Loucy (cell line): ENCODE data around the gene AFF3.

Experiments used
- EZH2phosphoT487 ChIP-seq: fragments of 200-600 bp; IDR thresholded peaks from 2 replicates; pipeline ENCODE4 v1.6.1; 2018; ENCODE audit warnings: antibody characterized with exemption, mild to moderate bottlenecking, moderate library complexity, borderline replicate concordance
- TF ChIP-seq, protein P1 (sequence below): fragments of 200-600 bp; sonication (generic); conservative IDR thresholded peaks from 2 replicates; pipeline ENCODE4 v1.5.1; 2014; ENCODE audit warnings: mild to moderate bottlenecking, antibody characterized with exemption, low read length

DNA sequence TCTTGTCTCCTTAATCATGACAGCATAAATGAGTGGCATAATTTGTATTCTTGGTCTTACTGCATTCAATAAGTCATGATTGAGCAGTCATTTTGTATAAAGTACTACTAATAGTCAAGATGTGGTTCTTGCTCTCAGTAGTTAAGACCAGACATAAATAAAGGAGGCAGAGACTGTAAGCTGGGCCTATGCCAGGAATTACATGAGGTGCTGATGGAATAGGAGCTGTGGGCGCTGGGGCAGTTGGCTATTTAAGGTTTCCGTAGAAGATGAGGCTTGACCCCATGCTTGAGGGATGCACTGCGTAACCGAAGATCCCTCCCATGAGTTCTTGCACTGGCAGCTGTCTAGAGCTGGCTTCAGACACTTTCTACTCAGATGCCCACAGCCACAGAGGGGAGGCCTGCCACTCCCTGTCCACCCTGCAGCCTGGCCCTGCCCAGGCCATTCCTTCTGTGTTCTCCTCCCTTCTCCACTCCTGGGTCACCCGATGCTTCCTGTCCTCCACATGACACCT is 501.7 kb downstream of the AFF3 start:
- TF ChIP-seq, protein P1, sequence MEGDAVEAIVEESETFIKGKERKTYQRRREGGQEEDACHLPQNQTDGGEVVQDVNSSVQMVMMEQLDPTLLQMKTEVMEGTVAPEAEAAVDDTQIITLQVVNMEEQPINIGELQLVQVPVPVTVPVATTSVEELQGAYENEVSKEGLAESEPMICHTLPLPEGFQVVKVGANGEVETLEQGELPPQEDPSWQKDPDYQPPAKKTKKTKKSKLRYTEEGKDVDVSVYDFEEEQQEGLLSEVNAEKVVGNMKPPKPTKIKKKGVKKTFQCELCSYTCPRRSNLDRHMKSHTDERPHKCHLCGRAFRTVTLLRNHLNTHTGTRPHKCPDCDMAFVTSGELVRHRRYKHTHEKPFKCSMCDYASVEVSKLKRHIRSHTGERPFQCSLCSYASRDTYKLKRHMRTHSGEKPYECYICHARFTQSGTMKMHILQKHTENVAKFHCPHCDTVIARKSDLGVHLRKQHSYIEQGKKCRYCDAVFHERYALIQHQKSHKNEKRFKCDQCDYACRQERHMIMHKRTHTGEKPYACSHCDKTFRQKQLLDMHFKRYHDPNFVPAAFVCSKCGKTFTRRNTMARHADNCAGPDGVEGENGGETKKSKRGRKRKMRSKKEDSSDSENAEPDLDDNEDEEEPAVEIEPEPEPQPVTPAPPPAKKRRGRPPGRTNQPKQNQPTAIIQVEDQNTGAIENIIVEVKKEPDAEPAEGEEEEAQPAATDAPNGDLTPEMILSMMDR, result no peak
- TF ChIP-seq EZH2phosphoT487, result no peak
